Central memory CD8-positive, alpha-beta T cell (primary cell): ENCODE measurements around the gene AFF3.

Source experiments
- ATAC-seq: fragments of 150-1000 bp; cut with Tn5 transposase; replicated peaks from 2 replicates; pipeline ENCODE4 v1.10.0; 2022; ENCODE audit warnings: mild to moderate bottlenecking, moderate FRiP score, moderate number of reproducible peaks; ENCODE audit not compliant: poor library complexity, severe bottlenecking; ENCODE audit errors: extremely low read depth
- DNase-seq, 2 donors: peaks; one replicate each; pipeline ENCODE4 v3.0.0; 2021; ENCODE audit warnings: low spot score in 2 of 2
- H3K27ac Mint-ChIP-seq: one replicate; pipeline ENCODE4 v1.8.0; 2022; ENCODE audit warnings: low read depth, mild to moderate bottlenecking, moderate library complexity, mixed read lengths
- H3K27me3 Mint-ChIP-seq: one replicate; pipeline ENCODE4 v1.8.0; 2022; ENCODE audit warnings: mixed read lengths
- H3K36me3 Mint-ChIP-seq: one replicate; pipeline ENCODE4 v1.8.0; 2022; ENCODE audit warnings: mild to moderate bottlenecking, moderate library complexity, mixed read lengths; ENCODE audit not compliant: insufficient read depth
- H3K4me1 Mint-ChIP-seq: one replicate; pipeline ENCODE4 v1.8.0; 2022; ENCODE audit warnings: mixed read lengths
- H3K4me3 Mint-ChIP-seq: one replicate; pipeline ENCODE4 v1.8.0; 2022; ENCODE audit warnings: mild to moderate bottlenecking, moderate library complexity, mixed read lengths
- H3K9me3 Mint-ChIP-seq: one replicate; pipeline ENCODE4 v1.8.0; 2022; ENCODE audit warnings: mixed read lengths

The AFF3 gene

DNA sequence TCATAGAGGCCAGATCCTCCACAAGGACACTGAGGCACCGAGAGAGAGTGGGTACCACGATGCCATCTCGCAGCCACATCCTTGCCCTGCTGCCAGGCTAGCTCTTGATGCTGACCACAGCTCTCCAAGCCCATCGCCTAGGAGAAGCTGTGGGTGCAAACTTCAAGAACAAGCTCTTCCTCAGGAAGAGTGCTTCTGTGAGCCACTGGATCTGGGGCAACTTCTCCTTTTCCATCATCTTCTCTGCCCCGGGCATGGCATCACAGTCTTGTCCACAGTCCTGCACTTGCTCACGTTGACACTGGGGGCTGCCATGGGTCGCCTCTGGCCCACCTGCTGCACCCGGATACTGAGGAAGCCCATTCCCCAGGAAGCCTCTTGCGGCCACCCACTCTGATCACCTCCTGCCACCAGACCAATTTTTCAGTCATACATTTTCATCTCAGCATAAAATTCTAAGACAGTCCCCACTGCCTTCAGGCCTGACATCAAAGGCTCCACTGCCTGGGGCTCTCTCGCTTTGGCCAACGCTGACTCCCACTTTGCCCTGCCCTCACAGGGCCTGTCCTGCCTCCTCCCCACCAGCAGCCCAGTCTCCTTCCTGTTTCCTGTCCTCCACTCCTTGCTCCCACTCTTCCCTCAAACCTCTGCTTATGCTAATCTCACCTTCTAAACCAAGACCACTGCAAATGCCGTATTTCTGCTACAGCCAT is 243.9 kb downstream of the AFF3 start:
- H3K9me3 Mint-ChIP-seq, result no peaks in the 10 kb centered on the region

DNA sequence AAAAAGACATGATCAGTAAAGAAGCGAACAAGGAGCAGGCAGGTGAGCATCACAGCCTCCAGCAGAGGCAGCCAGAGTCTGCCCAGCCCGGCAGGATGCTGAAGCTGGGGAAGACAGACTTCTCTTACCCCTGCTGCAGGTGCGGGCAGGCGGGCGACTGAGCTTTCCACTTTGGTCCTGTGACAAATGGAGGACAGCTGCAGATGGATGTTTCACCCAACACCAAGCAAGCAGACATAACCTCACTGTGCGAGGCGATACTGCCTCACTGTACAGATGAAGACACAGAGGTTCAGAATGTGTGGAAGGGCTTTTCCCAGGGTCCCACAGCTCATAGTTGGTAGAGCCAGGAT is 251.0 kb downstream of the AFF3 start:
- no peak overlapping the region for H3K4me3 Mint-ChIP-seq
- no peaks in the 10 kb centered on the region for H3K4me1 Mint-ChIP-seq
- no peak for ATAC-seq
- H3K9me3 Mint-ChIP-seq, result no peaks in the 10 kb centered on the region
- H3K27me3 Mint-ChIP-seq, result no peaks in the 10 kb centered on the region
- peaks cover 1% of the 10 kb centered on the region for H3K36me3 Mint-ChIP-seq
- H3K27ac Mint-ChIP-seq, result no peak overlapping the region
- no peak for DNase-seq

More for the DNA sequence above, 243.9 kb downstream of the AFF3 start:
- no peak for ATAC-seq
- Mint-ChIP-seq H3K4me1 (no peaks in the 10 kb centered on the region), H3K36me3 (no peaks in the 10 kb centered on the region), H3K27me3 (no peaks in the 10 kb centered on the region), H3K4me3 (no peak overlapping the region), H3K27ac (no peak overlapping the region)
- DNase-seq, result no peak

DNA sequence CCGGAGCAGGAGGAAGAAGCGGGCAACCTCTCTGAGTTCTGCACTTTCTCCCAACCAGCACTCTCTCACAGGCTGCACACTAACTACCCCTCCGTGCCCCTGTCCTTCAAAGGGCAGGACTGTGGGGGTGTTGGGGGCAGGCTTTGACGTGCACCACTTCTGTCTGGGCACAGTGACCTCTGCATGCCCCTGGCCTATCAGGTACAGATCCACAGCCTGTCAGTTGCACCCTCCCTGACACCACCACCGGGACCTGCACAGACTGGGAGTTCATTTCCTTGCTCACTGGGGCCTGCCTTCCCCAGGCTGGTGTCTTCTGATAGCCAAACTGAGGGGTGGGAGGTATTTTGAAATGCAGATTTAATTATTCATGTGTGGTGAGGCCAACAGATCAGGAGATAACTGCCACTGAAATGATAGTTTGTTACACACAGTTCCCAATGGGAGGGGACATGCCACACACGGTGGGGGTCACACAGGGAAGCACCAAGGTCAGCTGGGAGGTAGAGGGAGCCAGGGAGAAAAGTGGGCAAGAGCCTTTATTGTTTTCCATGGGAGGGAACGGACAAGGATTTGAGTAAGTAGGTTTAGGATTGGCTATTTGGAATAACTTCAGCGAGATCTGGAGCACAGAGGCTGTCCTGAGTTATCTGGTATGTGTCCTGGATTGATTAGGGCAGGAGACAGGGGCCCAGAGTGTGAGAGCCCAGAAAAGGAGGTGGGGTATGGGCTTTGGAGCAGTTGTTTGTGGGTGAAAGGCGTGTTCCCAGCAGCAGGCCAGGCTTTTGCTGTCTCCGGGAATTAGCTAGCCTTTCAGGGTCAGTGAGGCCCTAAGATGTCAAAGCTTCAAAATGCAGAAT is 251.6 kb downstream of the AFF3 start:
- no peaks in the 10 kb centered on the region for H3K9me3 Mint-ChIP-seq
- DNase-seq, result no peak
- no peaks in the 10 kb centered on the region for H3K4me1 Mint-ChIP-seq
- peaks cover 1% of the 10 kb centered on the region for H3K36me3 Mint-ChIP-seq
- H3K27me3 Mint-ChIP-seq, result no peaks in the 10 kb centered on the region
- no peak overlapping the region for H3K27ac Mint-ChIP-seq
- ATAC-seq, result no peak
- no peak overlapping the region for H3K4me3 Mint-ChIP-seq

GRCh38 chr2:99888617-99889016 is 253.8 kb downstream of the AFF3 start:
- DNase-seq, result no peak
- Mint-ChIP-seq H3K27me3 (no peaks in the 10 kb centered on the region), H3K4me1 (no peaks in the 10 kb centered on the region), H3K4me3 (no peak overlapping the region), H3K9me3 (no peaks in the 10 kb centered on the region), H3K27ac (no peak overlapping the region), H3K36me3 (peaks cover 3% of the 10 kb centered on the region)
- no peak for ATAC-seq

DNA sequence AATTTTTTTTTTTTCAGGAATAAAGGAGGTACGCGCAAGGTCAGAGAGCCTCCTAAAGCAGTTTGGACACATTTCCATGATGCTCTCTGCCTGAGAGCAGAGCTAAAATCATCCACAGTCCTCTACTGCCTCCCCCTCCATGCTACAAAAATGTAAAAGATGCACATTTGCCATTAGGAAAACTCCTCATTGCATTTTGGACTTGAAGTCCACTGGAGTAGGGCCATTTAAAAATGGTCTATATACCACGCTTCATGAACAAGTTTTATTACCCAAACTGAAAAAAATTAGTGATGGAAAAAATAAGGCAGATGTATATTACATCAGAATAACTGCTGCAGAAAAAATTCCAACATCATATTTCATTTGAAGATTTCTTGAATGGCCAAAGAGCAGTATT is 256.0 kb downstream of the AFF3 start:
- ATAC-seq, result no peak
- Mint-ChIP-seq H3K4me3 (no peak overlapping the region), H3K36me3 (peaks cover 3% of the 10 kb centered on the region), H3K27ac (no peak overlapping the region), H3K4me1 (no peaks in the 10 kb centered on the region), H3K27me3 (no peaks in the 10 kb centered on the region), H3K9me3 (no peaks in the 10 kb centered on the region)
- no peak for DNase-seq

DNA sequence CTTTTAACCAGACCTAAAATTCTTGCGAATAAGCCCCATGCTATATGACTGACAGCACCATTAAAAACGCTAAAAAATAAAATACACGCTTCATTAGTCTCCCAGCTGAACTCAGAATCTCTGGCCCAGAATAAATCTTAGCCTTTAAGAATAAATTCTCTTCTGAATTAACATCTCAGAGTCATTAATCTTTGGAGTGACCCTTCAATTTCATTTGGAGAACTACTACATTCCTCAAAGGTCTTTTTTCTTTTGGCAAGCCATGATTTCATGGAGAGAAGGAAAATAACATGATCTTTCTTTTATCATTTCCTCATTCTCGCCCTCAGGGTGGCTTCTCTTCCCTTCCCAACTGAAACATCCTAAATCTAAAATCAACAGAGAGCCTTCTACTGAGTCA is 259.0 kb downstream of the AFF3 start:
- H3K27ac Mint-ChIP-seq, result no peak overlapping the region
- H3K9me3 Mint-ChIP-seq, result no peaks in the 10 kb centered on the region
- no peaks in the 10 kb centered on the region for H3K27me3 Mint-ChIP-seq
- no peaks in the 10 kb centered on the region for H3K4me1 Mint-ChIP-seq
- DNase-seq (no peak), ATAC-seq (no peak)
- no peak overlapping the region for H3K4me3 Mint-ChIP-seq
- H3K36me3 Mint-ChIP-seq, result peaks cover 2% of the 10 kb centered on the region

GRCh38 chr2:99881901-99882591 is 260.3 kb downstream of the AFF3 start:
- ATAC-seq (no peak), DNase-seq (no peak)
- Mint-ChIP-seq H3K4me3 (no peak overlapping the region), H3K4me1 (no peaks in the 10 kb centered on the region), H3K27ac (no peak overlapping the region), H3K9me3 (no peaks in the 10 kb centered on the region), H3K36me3 (peaks cover 2% of the 10 kb centered on the region), H3K27me3 (no peaks in the 10 kb centered on the region)

DNA sequence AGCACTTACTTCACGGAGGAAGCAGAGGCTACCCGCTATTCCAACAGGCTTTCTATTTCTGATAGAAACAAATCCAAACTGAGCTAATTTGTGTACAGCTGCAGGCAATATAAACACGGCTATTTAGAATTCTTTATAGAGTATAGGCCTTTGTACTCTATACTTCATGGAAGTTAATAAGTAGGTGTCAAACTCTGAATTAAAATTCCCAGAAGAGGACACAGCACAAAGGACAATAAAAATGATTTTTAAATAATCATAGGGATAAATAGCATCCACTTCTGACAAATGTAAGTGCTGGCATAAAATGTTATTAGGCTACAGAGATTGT is 261.5 kb downstream of the AFF3 start:
- Mint-ChIP-seq H3K9me3 (no peaks in the 10 kb centered on the region), H3K27ac (no peak overlapping the region), H3K4me1 (no peaks in the 10 kb centered on the region), H3K36me3 (peaks cover 2% of the 10 kb centered on the region), H3K4me3 (no peak overlapping the region), H3K27me3 (no peaks in the 10 kb centered on the region)
- no peak for ATAC-seq
- no peak for DNase-seq

DNA sequence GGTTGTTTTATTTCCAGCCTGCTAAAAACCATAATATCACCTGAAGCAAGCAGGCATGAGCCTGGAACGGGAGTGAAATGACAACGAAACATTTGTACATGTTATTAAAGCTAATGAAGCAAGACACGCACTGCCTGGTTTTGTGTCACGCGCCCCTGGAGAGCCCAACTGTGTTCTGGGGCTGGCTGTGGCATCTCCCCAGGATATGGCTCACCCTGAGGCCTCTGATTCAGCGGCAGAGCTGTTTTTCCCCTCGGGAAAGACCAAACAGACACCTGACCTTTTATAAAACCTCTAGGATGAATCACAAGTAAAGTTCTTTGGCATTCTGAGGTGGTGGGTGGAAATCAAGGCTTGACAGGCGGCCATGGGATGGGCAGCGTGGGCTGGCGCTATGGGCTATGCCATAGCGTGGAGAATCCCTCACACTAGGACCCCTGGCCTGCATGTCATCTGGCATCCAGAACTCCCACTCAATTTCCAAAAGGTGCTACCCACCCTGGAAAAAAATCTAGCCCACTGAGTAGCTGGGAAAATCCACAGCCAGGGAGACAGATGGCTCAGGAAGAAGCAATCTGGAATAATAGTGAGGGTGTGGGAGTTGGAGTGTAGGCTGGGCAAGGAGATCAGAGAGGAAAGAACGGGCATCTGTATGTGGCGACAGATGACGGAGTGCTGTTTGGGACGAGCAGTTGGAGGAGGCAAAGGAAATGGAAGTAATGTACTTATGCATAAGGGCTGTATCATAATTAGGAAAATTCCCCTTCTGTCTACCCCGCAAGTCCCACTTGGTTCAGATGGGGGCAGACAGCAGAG is 262.0 kb downstream of the AFF3 start:
- H3K27me3 Mint-ChIP-seq, result no peaks in the 10 kb centered on the region
- no peak overlapping the region for H3K4me3 Mint-ChIP-seq
- peaks cover 2% of the 10 kb centered on the region for H3K36me3 Mint-ChIP-seq
- no peaks in the 10 kb centered on the region for H3K4me1 Mint-ChIP-seq
- ATAC-seq (no peak), DNase-seq (no peak)
- no peaks in the 10 kb centered on the region for H3K9me3 Mint-ChIP-seq
- H3K27ac Mint-ChIP-seq, result no peak overlapping the region

DNA sequence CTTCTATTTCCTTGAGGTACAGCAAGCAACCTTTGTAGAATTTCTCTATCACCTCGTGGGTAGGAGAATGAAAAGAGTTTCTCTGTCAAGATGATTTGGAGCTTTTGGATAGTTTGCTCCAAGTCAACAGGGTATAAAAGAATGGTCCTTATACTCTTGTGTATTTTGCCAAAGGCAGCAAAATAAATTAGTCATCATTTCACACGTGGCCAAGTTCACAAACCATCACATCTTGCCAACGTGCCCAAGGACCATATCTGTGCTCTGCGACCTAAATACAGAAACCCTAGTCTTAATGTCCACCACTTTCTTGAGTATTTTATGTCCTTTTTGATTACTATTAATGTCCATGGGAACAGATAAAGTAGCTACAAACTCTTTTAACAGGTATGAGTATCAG is 262.9 kb downstream of the AFF3 start:
- Mint-ChIP-seq H3K4me3 (no peak overlapping the region), H3K27me3 (no peaks in the 10 kb centered on the region), H3K9me3 (no peaks in the 10 kb centered on the region), H3K4me1 (no peaks in the 10 kb centered on the region), H3K27ac (no peak overlapping the region), H3K36me3 (no peaks in the 10 kb centered on the region)
- ATAC-seq (no peak), DNase-seq (no peak)

GRCh38 chr2:99878581-99879350 is 263.6 kb downstream of the AFF3 start:
- Mint-ChIP-seq H3K4me1 (no peaks in the 10 kb centered on the region), H3K27me3 (no peaks in the 10 kb centered on the region), H3K36me3 (no peaks in the 10 kb centered on the region), H3K9me3 (no peaks in the 10 kb centered on the region), H3K27ac (no peak overlapping the region), H3K4me3 (no peak overlapping the region)
- no peak for ATAC-seq
- no peak for DNase-seq

DNA sequence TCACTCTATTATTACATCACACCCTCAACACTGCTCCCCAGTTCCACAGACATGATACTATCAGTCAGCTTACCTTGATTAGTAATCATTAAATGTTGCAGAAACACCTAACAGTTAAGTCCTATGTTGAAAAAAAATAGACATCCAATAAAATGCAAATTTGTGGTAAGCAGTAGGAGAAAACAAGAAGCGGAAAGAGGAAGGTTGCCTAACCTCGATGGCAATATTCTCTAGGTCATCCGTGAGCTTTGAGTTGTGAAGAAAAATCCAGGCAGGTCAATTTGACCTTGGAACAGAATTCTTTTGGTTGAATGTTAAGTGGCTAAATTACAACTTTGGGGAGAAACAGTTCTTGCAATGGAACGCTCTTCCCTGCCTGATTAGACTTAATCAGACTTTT is 264.4 kb downstream of the AFF3 start:
- Mint-ChIP-seq H3K27ac (no peak overlapping the region), H3K4me3 (no peak overlapping the region), H3K9me3 (no peaks in the 10 kb centered on the region), H3K4me1 (no peaks in the 10 kb centered on the region), H3K36me3 (no peaks in the 10 kb centered on the region), H3K27me3 (no peaks in the 10 kb centered on the region)
- DNase-seq (no peak), ATAC-seq (no peak)
